Transverse colon (tissue), 4 donors: ENCODE data around the gene SH3PXD2B. TPM values are rescaled to one million over a fixed set of nuclear protein-coding genes. Genes with fewer than 3 reads are reported as not detected.

ENCODE experiments used
- DNase-seq: peaks from one replicate; pipeline ENCODE4 v3.0.0-alpha.2; 2019
- H3K27ac ChIP-seq, 4 donors: fragments of 200-600 bp; sonication (generic); 2 replicates each; pipeline ENCODE4 v1.5.1; 2016 to 2018; ENCODE audit warnings: inconsistent platforms in 4 of 4
- H3K27me3 ChIP-seq: fragments of 200-600 bp; sonication (generic); 2 replicates; pipeline ENCODE4 v1.5.1; 2017; ENCODE audit warnings: inconsistent platforms
- H3K36me3 ChIP-seq, 4 donors: fragments of 200-600 bp; sonication (generic); 2 replicates each; pipeline ENCODE4 v1.5.1; 2017 to 2019; ENCODE audit warnings: inconsistent platforms in 4 of 4
- H3K4me1 ChIP-seq, 4 donors: fragments of 200-600 bp; sonication (generic); 2 replicates each; pipeline ENCODE4 v1.5.1; 2017 to 2020; ENCODE audit warnings: inconsistent platforms in 4 of 4
- H3K4me3 ChIP-seq, 4 donors: fragments of 200-600 bp; sonication (generic); 1 replicate in 1 of 4; 2 replicates in 3 of 4; pipeline versions ENCODE4 v1.5.1 to v1.6.1; 2017 to 2019; ENCODE audit warnings: inconsistent platforms in 4 of 4
- H3K9me3 ChIP-seq, 2 donors: fragments of 200-600 bp; sonication (generic); 2 replicates each; pipeline ENCODE4 v1.5.1; 2017 to 2019; ENCODE audit warnings: inconsistent platforms in 2 of 2
- EP300 ChIP-seq: sonication (generic); formaldehyde crosslinking; IDR thresholded peaks from one replicate; pipeline ENCODE4 v1.6.1; 2017; ENCODE audit warnings: antibody characterized with exemption, low read depth
- POLR2A ChIP-seq: fragments of 450-650 bp; IDR thresholded peaks from one replicate; pipeline ENCODE4 v1.6.1; 2016; ENCODE audit warnings: antibody characterized with exemption, mild to moderate bottlenecking, moderate library complexity
- POLR2AphosphoS5 ChIP-seq, 3 donors: sonication (generic); formaldehyde crosslinking; IDR thresholded peaks; one replicate each; pipeline ENCODE4 v1.6.1; 2016; ENCODE audit warnings: antibody characterized with exemption in 3 of 3
- WGBS, 2 donors: methylation state at CpG; one replicate each; pipeline ENCODE4 v1.1.5; 2018; ENCODE audit warnings: low coverage in 1 of 2; 5-methylcytosine and 5-hydroxymethylcytosine counted together
- in situ Hi-C, 4 donors: fragments of 200-750 bp; cut with MboI; loops; one replicate each; pipeline versions ENCODE4 v1.15.0 to v1.15.1; 2017; ENCODE audit warnings: low sequenced_read_pairs in 3 of 4, low pct_ligation_motif_present in 1 of 4, low pct_unique_long_range_greater_than_20kb in 1 of 4
- intact Hi-C: fragments of 100-400 bp; cut with DNase I; formaldehyde crosslinking; loops from one replicate; pipeline ENCODE4 v1.15.1; 2023; ENCODE audit warnings: low total_unique reads
- total RNA-seq, 4 donors: library from RNA; depleted of rRNA; stranded (reverse); fragments of >200 nt; gene quantifications; one replicate each; pipeline ENCODE4 v1.1.0, GENCODE V29; 2016
- TF ChIP-seq, protein P1 (sequence below), 5 experiments: fragments of 200-600 bp in 3 of 5; fragments of 450-650 bp in 2 of 5; sonication (generic) in 3 of 5; IDR thresholded peaks; 1 replicate in 2 of 5; 2 replicates in 3 of 5; pipeline ENCODE4 v1.5.1; 2016 to 2017; ENCODE audit warnings: antibody characterized with exemption in 5 of 5, inconsistent platforms in 3 of 5, mild to moderate bottlenecking in 2 of 5, moderate library complexity in 1 of 5

The SH3PXD2B gene
- total RNA-seq, 4 donors from 2014 or later: 10.2 to 26.6 (median 14.6) TPM

DNA sequence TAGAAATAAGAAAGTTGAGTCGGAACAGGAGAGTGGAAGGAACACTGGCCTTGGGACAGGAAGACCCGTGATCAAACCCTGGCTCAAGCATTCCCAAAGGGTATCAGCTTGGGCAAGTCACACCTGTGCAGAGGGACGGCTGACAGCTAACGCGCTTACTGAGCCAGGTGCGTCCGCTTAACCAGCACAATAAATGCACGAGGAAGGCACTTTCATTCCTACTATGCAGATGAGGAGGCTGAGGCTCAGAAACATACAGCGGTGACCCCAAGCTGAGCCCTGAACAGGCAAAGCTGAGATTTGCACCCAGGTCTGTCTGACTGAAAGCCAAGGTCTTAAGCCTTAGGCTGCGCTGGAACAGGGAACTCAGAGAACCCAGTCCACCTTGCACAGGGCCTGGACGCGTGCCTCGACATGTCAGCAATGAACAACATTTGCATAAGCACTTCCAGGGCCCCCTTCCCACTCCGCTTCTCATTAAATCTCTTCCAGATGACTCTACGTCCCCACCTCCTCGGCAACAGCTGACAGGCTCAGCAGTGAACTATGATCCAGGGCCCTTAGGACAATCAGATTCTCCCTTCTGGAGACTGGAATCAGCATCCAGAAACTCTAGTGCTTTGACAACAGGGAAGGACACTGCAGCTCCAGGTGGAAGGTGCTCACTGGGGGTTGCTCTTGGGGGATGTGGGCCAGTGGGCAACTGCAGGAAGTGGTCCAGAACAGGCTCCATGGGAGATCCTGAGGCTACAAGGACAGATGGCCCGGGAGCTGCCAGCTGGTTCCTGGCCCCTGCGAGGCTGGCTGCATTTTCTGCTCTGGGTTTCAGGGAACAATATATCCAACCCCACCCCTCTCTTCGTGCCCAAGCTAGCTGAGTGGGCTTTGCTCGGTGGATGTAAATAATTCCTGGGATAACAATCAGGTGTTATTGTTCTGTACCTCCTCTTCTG lies 35.2 kb downstream of the SH3PXD2B start:
- H3K27ac ChIP-seq: peak overlapping the region; percentile 82 to 86 (median 84)
- intact Hi-C loops (loop anchor here (5.0 kb wide), 1 partner anchor 33 kb away; the partner anchor contains the start of gene SH3PXD2B), in situ Hi-C loops (no loop called here)
- no peak for TF ChIP-seq POLR2AphosphoS5 (IDR thresholded peaks at IDR 0.05)
- no peak for TF ChIP-seq EP300
- TF ChIP-seq, protein P1, sequence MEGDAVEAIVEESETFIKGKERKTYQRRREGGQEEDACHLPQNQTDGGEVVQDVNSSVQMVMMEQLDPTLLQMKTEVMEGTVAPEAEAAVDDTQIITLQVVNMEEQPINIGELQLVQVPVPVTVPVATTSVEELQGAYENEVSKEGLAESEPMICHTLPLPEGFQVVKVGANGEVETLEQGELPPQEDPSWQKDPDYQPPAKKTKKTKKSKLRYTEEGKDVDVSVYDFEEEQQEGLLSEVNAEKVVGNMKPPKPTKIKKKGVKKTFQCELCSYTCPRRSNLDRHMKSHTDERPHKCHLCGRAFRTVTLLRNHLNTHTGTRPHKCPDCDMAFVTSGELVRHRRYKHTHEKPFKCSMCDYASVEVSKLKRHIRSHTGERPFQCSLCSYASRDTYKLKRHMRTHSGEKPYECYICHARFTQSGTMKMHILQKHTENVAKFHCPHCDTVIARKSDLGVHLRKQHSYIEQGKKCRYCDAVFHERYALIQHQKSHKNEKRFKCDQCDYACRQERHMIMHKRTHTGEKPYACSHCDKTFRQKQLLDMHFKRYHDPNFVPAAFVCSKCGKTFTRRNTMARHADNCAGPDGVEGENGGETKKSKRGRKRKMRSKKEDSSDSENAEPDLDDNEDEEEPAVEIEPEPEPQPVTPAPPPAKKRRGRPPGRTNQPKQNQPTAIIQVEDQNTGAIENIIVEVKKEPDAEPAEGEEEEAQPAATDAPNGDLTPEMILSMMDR (IDR thresholded peaks at IDR 0.05): no peak
- TF ChIP-seq POLR2A: no peak
- no peaks in the 10 kb centered on the region for H3K36me3 ChIP-seq
- peaks cover 38 to 61% (median 51%) of the 10 kb centered on the region in 4 donors for H3K4me1 ChIP-seq
- H3K27me3 ChIP-seq: no peaks in the 10 kb centered on the region
- H3K4me3 ChIP-seq: no peak overlapping the region
- H3K9me3 ChIP-seq: no peaks in the 10 kb centered on the region
- 77% methylated on average over 20 of the region's 20 CpGs; no CpG with 5 or more reads in 1 of the 2 donors for WGBS, 2 donors
- DNase-seq: no peak

DNA sequence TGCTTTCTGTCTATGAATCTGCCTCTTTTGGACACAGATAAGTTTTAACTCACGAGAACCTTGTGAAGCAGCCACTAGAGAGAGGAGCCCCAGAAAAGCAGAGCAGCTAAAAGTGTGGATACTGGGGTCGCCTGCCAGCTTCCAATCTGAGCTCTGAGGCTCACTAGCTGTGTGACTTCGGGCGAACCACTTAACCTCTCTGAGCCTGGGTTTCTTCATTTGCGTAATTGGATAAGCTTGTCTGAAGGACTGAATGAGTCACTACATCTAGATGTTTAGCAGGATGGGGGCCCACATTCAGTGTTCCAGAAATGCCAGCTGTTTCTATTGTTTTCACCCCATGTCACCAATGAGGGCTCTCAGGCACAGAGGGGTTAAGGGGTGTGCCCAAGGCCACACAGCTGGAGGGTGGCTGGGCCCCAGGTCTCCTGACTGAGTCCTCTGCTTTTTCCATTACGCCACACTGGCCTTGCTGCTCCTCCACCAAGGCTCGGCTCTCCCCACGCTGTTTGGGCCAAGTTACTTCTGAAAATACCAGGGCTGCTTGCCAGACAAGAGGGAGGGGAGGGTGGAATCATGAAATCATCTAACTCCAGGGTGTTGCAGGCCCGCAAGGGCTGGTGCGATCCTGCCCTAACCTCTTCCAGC lies 36.2 kb downstream of the SH3PXD2B start:
- no peaks in the 10 kb centered on the region for H3K36me3 ChIP-seq
- no peak overlapping the region for H3K4me3 ChIP-seq
- DNase-seq: peak; percentile 82
- intact Hi-C loops (loop anchor here (5.0 kb wide), 1 partner anchor 34 kb away; the partner anchor contains the start of gene SH3PXD2B), in situ Hi-C loops (no loop called here)
- no peaks in the 10 kb centered on the region for H3K9me3 ChIP-seq
- H3K27ac ChIP-seq: peak overlapping the region; percentile 82 to 86 (median 84)
- H3K27me3 ChIP-seq: no peaks in the 10 kb centered on the region
- H3K4me1 ChIP-seq: peaks cover 42 to 70% (median 57%) of the 10 kb centered on the region in 4 donors
- WGBS, 2 donors: 20 to 60% methylated on average over 1 to 10 of the region's 10 CpGs
- TF ChIP-seq EP300 (peak; percentile 62), POLR2A (no peak), POLR2AphosphoS5 (IDR thresholded peaks at IDR 0.05) (peak; percentile 64 to 91 (median 83))
- TF ChIP-seq, protein P1 (IDR thresholded peaks at IDR 0.05): no peak

DNA sequence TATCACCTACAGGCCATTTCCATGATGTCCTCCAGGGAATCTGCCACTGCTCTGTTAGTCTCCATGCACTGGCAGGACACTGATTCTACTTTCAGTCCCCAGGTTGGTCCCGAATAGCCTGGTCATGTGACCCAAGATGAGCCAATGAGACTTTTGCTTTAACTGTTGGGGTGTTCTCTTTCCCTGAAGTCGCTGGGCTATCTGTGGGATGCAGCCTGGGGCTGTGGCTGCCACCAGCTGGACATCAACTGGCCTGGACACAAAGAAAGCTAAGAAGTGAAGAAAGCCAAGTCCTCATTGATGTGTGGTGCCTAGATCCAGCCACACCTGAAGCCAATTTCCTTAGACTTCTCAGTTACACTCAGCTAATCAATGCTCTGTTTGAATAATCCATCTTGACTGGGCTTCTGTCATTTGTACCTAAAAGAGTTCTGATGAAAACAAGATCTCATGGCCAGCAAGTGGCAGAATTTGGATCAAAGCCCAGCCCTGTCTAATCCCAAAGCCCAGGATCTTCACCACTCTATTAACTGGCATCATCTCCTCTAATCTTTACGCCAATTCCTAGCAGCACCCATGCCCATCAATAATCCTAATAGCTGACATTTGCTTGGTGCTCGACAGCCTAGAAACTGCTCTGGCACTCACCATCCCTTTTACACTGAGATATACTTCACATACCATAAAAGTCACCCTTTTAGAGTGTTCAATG lies 37.0 kb downstream of the SH3PXD2B start:
- in situ Hi-C loops (no loop called here), intact Hi-C loops (loop anchor here (5.0 kb wide), 1 partner anchor 35 kb away; the partner anchor contains the start of gene SH3PXD2B)
- DNase-seq: no peak
- Histone ChIP-seq H3K27me3 (no peaks in the 10 kb centered on the region), H3K36me3 (no peaks in the 10 kb centered on the region), H3K4me1 (peaks cover 46 to 79% (median 64%) of the 10 kb centered on the region in 4 donors), H3K9me3 (no peaks in the 10 kb centered on the region), H3K27ac (peak overlapping the region; percentile 82 to 86 (median 84)), H3K4me3 (no peak overlapping the region)
- TF ChIP-seq POLR2A (no peak), POLR2AphosphoS5 (IDR thresholded peaks at IDR 0.05) (no peak), EP300 (no peak)
- TF ChIP-seq, protein P1 (IDR thresholded peaks at IDR 0.05): no peak
- WGBS, 2 donors: 72 to 83% methylated on average over 2 to 4 of the region's 4 CpGs
